Renal cortical epithelial cell (primary cell): ENCODE results near the gene SNRNP48. TPM values are rescaled to one million over a fixed set of nuclear protein-coding genes. Genes with fewer than 3 reads are reported as not detected.

ENCODE experiments used
- DNase-seq: peaks from one replicate; pipeline ENCODE4 v3.0.0-alpha.2; 2011; ENCODE audit warnings: low read depth
- total RNA-seq: library from RNA; depleted of rRNA; stranded (reverse); fragments of >200 nt; gene quantifications from 2 replicates; pipeline ENCODE4 v1.2.3, GENCODE V29; 2014

Gene SNRNP48
- total RNA-seq, 1 donor from 2014 or later = 14.1 TPM

DNA sequence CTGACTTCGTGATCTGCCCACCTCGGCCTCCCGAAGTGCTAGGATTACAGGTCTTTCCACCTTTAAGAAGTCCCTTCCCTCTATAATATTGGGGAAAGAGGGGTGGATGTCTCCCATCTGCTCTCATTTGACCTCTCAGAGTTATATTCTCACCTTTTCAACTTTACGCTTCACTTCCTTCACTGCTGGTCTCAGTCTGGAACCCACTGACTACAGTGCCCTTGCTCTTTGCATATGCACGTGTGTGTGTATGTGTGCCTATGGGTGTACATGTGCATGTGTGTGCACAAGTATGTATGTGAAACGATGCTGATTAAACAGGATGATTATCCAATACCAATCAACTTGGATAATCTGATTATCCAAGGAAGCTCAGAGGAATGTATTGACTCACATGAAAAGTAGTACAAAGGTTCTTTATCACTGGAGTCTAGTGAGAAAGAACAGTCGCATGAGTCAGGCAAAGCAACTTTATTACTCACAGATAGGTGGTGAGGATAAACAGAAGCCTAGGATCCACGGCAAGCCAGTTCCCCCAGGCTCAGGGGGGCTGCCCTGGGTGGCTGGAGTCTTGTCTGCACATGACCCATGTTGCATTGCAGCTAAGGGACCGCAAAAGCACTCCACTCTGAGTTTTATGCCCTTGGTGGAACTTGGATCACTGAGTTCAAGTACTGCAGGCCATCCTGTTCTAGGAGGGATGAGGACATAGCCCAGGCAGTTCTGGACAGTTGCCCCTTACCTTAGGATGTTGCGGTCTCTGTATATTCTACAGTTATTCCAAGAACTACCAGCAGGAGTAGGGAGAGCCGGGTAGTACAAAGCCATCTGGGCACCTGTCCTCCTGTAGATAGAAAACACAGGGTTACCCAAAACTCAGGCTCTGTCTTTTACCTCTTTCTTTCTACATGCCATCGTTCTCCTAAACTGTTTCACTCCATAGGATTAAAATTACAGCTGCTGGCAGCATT, 50.9 kb downstream of the SNRNP48 start:
- peak; percentile 86 for DNase-seq

DNA sequence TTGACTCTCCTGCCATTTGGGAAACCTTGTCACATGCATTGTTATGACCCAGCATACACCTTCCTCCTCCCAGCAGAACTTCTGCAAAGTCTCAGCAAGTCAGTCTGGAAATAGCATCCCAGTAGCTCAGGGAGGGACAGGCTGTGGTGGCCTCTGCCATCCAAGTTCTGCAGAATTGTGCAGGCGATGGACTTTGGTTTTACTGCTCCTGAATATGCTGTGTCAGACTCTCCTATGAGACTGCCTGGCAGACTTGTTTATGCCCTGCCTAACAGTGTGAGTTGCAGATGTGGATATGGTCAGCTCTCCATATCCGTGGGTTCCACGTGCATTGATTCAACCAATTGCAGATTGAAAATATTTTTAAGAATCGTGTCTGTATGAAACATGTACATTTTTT, 52.8 kb downstream of the SNRNP48 start:
- no peak for DNase-seq

GRCh38 chr6:7644417-7644816, 54.4 kb downstream of the SNRNP48 start:
- peak; percentile 24 for DNase-seq

GRCh38 chr6:7646394-7646793, 56.4 kb downstream of the SNRNP48 start:
- DNase-seq = no peak

DNA sequence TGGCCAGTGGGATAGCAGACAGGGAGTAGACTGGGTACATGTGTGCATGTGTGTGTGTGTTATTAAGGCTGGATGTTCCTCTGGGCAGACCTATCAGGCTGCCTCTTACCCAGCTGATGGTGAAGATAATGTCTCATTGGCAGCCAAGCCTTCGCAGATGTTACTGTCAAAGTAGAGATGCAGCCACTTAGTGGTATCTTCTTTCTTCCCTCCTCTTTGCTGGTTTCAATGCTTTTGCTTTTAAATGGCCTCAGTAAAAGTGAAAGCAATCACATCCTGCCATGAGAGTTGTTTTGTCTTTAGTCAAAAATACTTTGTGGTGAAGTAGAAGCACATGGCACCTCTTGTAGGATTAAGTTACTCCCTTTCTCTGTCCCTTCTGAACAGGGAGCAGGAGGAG, 57.5 kb downstream of the SNRNP48 start:
- no peak for DNase-seq

GRCh38 chr6:7649037-7649810, 59.2 kb downstream of the SNRNP48 start:
- no peak for DNase-seq

DNA sequence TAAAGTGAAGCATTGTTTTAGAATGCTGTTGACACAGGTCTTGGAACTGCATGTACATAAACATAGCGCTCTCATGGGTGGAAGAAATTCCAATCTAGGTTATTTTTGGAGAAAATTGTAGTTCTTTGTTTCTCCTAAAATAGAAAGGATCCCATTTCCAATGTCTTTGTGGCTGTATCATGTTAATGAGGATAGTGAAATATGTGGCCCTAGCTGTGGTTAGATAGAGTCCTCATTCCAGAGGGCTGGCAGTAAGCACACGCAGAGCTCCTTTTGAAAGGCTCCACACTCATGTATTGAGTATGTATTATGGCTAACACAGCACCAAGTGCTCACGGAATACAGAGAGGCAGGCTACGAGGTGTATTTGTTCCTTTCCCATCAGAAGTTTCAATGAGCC, 60.9 kb downstream of the SNRNP48 start:
- no peak for DNase-seq

DNA sequence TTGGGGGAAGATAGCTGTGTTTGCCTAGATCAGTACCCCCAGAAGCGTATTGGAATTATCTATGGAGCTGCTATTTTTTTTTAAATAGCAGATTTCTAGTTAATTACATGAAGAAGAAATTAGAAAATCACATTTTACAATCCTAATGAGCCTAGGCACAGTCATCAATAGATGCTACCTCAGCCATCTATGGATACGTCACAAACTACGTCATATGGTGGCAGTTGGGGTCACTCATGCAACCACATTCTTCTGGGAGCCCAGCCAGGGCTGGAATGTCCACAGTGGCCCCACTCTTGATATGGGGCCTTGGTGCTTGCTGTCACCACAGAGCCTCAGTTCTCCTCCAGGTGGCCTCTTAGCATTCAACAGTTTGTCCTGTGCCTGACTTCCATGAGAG, 63.0 kb downstream of the SNRNP48 start:
- DNase-seq = no peak

GRCh38 chr6:7656355-7656754, 66.4 kb downstream of the SNRNP48 start:
- no peak for DNase-seq

DNA sequence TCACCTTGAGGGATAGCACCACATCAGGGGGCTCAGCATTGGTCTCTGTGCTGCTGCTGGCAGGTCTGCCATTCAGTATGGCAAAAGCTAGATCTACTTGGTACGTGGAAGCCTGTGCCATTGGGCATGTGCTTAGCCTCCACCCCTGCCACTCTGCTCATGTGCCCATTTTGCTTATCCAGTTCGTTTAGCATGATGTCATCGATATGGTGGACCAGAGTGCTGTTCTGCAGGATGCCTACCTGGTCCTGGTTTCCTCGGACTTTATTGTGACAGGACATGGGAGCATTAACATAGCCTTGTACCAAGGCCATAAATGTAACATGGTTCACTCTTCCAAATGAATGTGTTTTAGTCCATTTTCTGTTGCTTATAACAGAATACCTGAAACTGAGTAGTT, 68.5 kb downstream of the SNRNP48 start:
- DNase-seq = no peak

DNA sequence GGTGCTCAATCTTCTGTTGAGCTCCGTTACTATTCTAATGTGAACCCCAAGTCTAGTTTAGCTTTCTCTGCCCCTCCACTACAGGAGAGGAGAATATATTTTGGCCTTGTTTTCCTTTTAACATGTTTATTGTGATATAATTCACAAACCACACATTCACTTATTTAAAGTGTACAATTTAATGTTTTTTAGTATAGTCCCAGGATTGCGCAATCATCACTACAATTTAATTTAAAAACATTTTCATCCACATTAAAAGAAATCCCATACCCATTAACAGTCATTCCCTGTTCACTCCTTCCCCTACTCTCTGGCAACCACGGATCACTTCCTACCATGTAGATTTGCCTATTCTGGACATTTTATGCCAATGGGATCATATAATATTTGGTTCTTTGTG, 71.4 kb downstream of the SNRNP48 start:
- DNase-seq = no peak

Other genes starting within 250 kb of the SNRNP48 start
- 0.17 TPM in 1 of 2 replicates, not detected in the other for gene CAGE1, start 200.5 kb upstream of the SNRNP48 start, total RNA-seq
- 10.4 and 16.9 TPM in 2 replicates for gene RIOK1, start 200.4 kb upstream of the SNRNP48 start, total RNA-seq
- 104 and 173 TPM in 2 replicates for gene DSP, start 48.5 kb upstream of the SNRNP48 start, total RNA-seq
- 0.69 and 0.75 TPM in 2 replicates for gene BMP6, start 135.9 kb downstream of the SNRNP48 start, total RNA-seq